ENCODE results near the gene HSPBAP1.
A peak's percentile ranks its signal among the peaks of the same experiment; 100 is the strongest.

GRCh38 chr3:122794779-122795673 is 1.4 kb upstream of the HSPBAP1 start, which contains the start of gene SLC49A4:
- TF ChIP-seq POLR2A (IDR thresholded peaks at IDR 0.05): peak; percentile 75 to 94
- peak in 1 of 6 experiments; percentile 11 for TF ChIP-seq CTCF (IDR thresholded peaks at IDR 0.05)
